GM23338 (cell line): ENCODE data around the gene PHKG1.

ENCODE experiments used
- CREB1 ChIP-seq: fragments of 250-450 bp; sonication (Bioruptor Pico); IDR thresholded peaks from 2 replicates; pipeline ENCODE4 v1.5.0; 2020; ENCODE audit warnings: low read depth, mild to moderate bottlenecking, moderate library complexity
- EZH2 ChIP-seq: fragments of 200-600 bp; sonication (generic); IDR thresholded peaks from one replicate; pipeline ENCODE4 v1.8.0; 2017; ENCODE audit warnings: antibody characterized with exemption, mild to moderate bottlenecking, low read depth; ENCODE audit not compliant: unreplicated experiment
- ZNF331 ChIP-seq: fragments of 250-450 bp; sonication (Bioruptor Pico); IDR thresholded peaks from 2 replicates; pipeline ENCODE4 v1.5.0; 2020; ENCODE audit warnings: low read depth, mild to moderate bottlenecking, moderate library complexity
- TF ChIP-seq, protein P1 (sequence below), 2 experiments: fragments of 200-600 bp in 1 of 2; sonication (generic) in 1 of 2; conservative IDR thresholded peaks; 2 replicates each; pipeline versions ENCODE4 v1.5.1 to v1.6.1; 2016 to 2017; ENCODE audit warnings: antibody characterized with exemption in 2 of 2, low read depth in 2 of 2, mild to moderate bottlenecking in 2 of 2, moderate library complexity in 1 of 2

GRCh38 chr7:56078196-56078595 is 14.6 kb downstream of the PHKG1 start:
- TF ChIP-seq, protein P1, sequence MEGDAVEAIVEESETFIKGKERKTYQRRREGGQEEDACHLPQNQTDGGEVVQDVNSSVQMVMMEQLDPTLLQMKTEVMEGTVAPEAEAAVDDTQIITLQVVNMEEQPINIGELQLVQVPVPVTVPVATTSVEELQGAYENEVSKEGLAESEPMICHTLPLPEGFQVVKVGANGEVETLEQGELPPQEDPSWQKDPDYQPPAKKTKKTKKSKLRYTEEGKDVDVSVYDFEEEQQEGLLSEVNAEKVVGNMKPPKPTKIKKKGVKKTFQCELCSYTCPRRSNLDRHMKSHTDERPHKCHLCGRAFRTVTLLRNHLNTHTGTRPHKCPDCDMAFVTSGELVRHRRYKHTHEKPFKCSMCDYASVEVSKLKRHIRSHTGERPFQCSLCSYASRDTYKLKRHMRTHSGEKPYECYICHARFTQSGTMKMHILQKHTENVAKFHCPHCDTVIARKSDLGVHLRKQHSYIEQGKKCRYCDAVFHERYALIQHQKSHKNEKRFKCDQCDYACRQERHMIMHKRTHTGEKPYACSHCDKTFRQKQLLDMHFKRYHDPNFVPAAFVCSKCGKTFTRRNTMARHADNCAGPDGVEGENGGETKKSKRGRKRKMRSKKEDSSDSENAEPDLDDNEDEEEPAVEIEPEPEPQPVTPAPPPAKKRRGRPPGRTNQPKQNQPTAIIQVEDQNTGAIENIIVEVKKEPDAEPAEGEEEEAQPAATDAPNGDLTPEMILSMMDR (conservative IDR thresholded peaks at IDR 0.05; ENCODE audit: low read depth in 2 of 2), result no peak
- TF ChIP-seq EZH2 (no peak), CREB1 (CRISPR knock-in tag) (no peak), ZNF331 (CRISPR knock-in tag) (no peak)
